Measurements from ENCODE around the gene PPAT.

DNA sequence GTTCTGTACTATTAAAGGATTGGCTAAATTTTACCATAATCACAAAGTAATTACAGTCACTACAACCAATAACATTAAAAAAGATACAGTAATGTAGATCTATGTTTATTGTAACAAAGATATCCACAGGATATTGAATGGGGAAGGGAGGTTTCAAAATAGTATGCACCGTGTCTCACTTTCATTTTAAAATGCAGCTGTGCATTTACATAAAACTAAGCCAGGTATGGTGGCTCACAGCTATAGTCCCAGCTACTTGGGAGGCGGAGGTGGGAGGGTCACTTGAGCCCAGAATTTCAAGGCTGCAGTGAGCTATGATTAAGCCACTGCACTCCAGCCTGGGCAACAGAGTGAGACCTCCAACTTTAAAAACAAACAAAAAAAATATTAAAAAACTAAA, 40.5 kb upstream of the PPAT start:
- TF ChIP-seq CTCF (IDR thresholded peaks at IDR 0.05; ENCODE audit: low read depth, low read length, missing input control), result no peak
- TF ChIP-seq YY1 (IDR thresholded peaks at IDR 0.05), result no peak
- TF ChIP-seq RAD21 (IDR thresholded peaks at IDR 0.05), result no peak
- TF ChIP-seq TAF1 (conservative IDR thresholded peaks at IDR 0.05), result no peak
- no peak for TF ChIP-seq HNF4A (conservative IDR thresholded peaks at IDR 0.05)
- no peak for TF ChIP-seq MAX (IDR thresholded peaks at IDR 0.05)
